HUES64 (cell line): ENCODE measurements around the gene GGTLC1.
"Not testable (repeated sequence)": the region's sequence is repeated elsewhere in the genome, so short reads cannot be mapped to it uniquely, and the experiment has no call there.

Source experiments
- H3K27ac ChIP-seq: 2 replicates; pipeline ENCODE4 v1.7.0; 2013; ENCODE audit warnings: low read depth, low read length, inconsistent platforms
- H3K27me3 ChIP-seq: 2 replicates; pipeline ENCODE4 v1.6.1; 2013; ENCODE audit warnings: mild to moderate bottlenecking, low read length; ENCODE audit not compliant: insufficient read depth
- H3K36me3 ChIP-seq: 2 replicates; pipeline ENCODE4 v1.6.1; 2013; ENCODE audit warnings: mild to moderate bottlenecking, low read length; ENCODE audit not compliant: insufficient read depth
- H3K4me1 ChIP-seq: 2 replicates; pipeline ENCODE4 v1.6.1; 2013; ENCODE audit warnings: mild to moderate bottlenecking, low read length, moderate library complexity; ENCODE audit not compliant: insufficient read depth
- H3K4me3 ChIP-seq: 2 replicates; pipeline ENCODE4 v1.5.1; 2013; ENCODE audit warnings: mild to moderate bottlenecking, low read length, moderate library complexity
- H3K9ac ChIP-seq: 2 replicates; pipeline ENCODE4 v1.6.1; 2013; ENCODE audit warnings: mild to moderate bottlenecking, low read depth, low read length
- H3K9me3 ChIP-seq: 2 replicates; pipeline ENCODE4 v1.6.1; 2013; ENCODE audit warnings: low read depth, low read length; ENCODE audit not compliant: insufficient read depth
- WGBS: fragments of 150-250, 120-280 bp; methylation state at CpG from one replicate; pipeline ENCODE4 v1.1.7; 2013; ENCODE audit warnings: missing lambda C conversion rate; 5-methylcytosine and 5-hydroxymethylcytosine counted together

GGTLC1 gene

DNA sequence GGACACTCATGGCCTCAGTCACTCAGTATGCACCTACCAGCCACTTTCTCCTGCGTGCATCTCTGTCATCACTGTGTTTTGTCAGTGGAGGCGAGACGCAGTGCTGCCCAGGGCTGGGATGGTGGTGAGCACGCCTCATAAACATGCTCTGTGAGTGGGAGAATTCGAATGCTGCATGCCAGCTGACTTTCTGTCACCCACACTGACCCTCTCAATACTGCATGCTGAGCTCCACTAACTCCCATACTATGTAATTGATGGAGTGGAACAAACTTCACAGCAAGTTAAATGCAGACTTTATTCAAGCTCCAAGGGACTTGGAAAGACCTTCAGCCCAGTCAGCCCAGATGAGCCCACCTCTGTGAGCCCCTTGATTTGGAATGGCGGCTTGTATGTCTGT is 22.7 kb upstream of the GGTLC1 start:
- Histone ChIP-seq H3K9ac (no peak overlapping the region), H3K4me3 (no peak overlapping the region), H3K27me3 (no peaks in the 10 kb centered on the region), H3K4me1 (no peaks in the 10 kb centered on the region), H3K27ac (no peak overlapping the region), H3K36me3 (no peaks in the 10 kb centered on the region), H3K9me3 (no peaks in the 10 kb centered on the region)
- 85% methylated on average over 6 of the region's 6 CpGs for WGBS

DNA sequence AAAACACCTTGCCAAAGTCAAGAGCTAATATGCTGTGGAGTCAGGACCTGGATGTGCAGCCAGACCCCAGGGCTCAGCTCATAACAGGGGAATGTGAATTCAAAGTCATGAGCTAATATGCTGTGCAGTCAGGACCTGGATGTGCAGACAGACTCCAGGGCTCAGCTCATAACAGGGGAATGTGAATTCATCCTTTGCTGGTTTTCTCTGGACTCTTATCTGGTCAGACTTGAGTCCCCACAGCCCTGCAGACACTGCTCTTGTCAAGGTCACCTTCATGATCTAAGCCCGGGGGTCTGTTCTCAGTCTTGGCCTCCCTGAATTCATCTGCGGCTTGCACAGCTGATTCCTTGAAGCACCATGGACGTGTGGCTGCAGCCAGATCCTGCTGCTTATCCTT is 19.2 kb upstream of the GGTLC1 start:
- Histone ChIP-seq H3K9me3 (no peaks in the 10 kb centered on the region), H3K4me1 (peaks cover 8% of the 10 kb centered on the region), H3K4me3 (no peak overlapping the region), H3K9ac (no peak overlapping the region), H3K36me3 (no peaks in the 10 kb centered on the region), H3K27me3 (no peaks in the 10 kb centered on the region), H3K27ac (no peak overlapping the region)
- WGBS, result 93% methylated on average over 3 of the region's 3 CpGs

DNA sequence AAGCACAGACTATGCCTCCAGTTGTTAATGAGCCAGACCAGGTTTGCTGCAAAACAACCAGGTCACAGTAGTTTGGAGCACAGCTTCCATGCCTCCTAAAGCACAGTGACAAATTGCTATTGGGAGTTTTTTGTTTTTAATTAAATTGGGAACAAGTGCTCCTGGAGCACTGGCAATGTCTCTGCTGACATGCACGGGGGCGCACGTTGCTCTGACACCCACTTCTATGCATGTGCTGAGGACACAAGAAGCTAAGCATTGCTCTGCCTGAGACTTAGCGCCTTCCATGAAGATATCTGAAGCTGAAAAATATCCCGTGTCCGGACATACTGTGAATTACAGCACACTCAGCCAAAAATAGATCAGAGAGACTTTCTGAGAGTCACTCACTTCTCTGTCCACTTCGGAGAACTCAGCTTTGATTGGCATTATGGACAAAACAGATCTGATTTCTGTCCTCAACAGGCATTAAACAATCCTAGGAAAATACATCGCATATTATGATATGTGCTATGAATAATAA is 18.6 kb upstream of the GGTLC1 start:
- Histone ChIP-seq H3K36me3 (no peaks in the 10 kb centered on the region), H3K27ac (no peak overlapping the region), H3K9ac (no peak overlapping the region), H3K27me3 (no peaks in the 10 kb centered on the region), H3K9me3 (no peaks in the 10 kb centered on the region), H3K4me3 (no peak overlapping the region), H3K4me1 (peaks cover 8% of the 10 kb centered on the region)
- WGBS, result 94% methylated on average over 7 of the region's 8 CpGs

DNA sequence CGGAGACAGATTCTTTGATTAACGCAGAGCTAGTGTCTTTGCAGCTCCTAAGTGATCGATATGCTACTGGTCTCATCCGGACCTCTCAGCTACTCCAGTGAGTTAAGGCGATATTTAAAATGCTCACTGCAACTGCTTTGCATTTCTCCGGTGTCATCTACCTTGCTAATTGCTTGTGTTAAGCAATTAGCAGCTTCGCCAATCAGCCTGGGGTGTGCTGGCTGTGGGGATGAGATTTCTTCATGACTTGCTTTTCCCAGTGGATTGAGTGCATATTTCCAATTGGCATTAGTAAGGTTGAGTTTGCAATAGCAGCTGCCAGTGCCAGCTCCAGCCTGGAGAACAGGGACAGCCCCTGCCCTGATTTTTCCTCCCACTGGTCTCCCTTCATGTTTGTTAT is 18.0 kb upstream of the GGTLC1 start:
- Histone ChIP-seq H3K27ac (no peak overlapping the region), H3K9ac (no peak overlapping the region), H3K9me3 (no peaks in the 10 kb centered on the region), H3K27me3 (no peaks in the 10 kb centered on the region), H3K4me3 (no peak overlapping the region), H3K4me1 (peaks cover 8% of the 10 kb centered on the region), H3K36me3 (no peaks in the 10 kb centered on the region)
- 89% methylated on average over 7 of the region's 7 CpGs for WGBS

DNA sequence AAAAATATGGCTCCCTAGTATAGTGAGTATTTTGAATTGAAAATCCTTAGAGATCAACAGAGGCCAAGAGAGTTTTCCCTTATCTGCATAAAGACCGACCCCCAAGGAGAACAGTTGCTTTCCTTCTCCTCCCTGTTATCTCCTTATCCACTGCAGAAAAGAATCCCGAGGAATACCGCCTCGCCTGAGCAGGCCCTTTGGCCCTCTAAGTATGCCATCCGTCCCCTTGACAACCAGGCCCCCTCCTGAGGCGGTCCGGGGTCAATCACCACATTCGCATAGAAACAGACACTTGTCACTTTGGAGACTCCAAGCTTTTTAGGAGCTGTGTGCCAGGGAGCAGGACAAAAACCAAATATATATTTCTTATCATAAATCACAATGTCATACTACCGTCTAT is 15.9 kb upstream of the GGTLC1 start:
- H3K4me3 ChIP-seq, result no peak overlapping the region
- H3K36me3 ChIP-seq, result no peaks in the 10 kb centered on the region
- H3K27ac ChIP-seq, result no peak overlapping the region
- H3K27me3 ChIP-seq, result no peaks in the 10 kb centered on the region
- H3K9ac ChIP-seq, result no peak overlapping the region
- WGBS, result 32% methylated on average over 9 of the region's 9 CpGs
- H3K4me1 ChIP-seq, result peaks cover 8% of the 10 kb centered on the region
- H3K9me3 ChIP-seq, result no peaks in the 10 kb centered on the region

DNA sequence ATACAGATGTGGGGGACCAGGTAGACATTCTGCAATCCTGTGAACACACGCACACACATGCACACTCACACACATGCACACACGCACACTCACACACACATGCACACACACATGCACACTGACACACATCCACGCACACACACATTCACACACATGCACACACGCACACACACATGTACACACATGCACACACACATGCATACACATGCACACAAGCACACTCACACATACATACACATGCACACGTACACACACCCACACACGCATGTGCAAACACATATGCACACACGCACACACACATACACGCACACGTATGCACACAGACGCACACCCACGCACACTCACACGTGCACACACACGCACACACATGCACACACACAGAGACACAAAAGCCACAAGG is 14.3 kb upstream of the GGTLC1 start:
- Histone ChIP-seq H3K9ac (no peak overlapping the region), H3K9me3 (no peaks in the 10 kb centered on the region), H3K27ac (no peak overlapping the region), H3K36me3 (no peaks in the 10 kb centered on the region), H3K27me3 (no peaks in the 10 kb centered on the region), H3K4me1 (peaks cover 8% of the 10 kb centered on the region), H3K4me3 (no peak overlapping the region)
- WGBS, result 94% methylated on average over 13 of the region's 13 CpGs

DNA sequence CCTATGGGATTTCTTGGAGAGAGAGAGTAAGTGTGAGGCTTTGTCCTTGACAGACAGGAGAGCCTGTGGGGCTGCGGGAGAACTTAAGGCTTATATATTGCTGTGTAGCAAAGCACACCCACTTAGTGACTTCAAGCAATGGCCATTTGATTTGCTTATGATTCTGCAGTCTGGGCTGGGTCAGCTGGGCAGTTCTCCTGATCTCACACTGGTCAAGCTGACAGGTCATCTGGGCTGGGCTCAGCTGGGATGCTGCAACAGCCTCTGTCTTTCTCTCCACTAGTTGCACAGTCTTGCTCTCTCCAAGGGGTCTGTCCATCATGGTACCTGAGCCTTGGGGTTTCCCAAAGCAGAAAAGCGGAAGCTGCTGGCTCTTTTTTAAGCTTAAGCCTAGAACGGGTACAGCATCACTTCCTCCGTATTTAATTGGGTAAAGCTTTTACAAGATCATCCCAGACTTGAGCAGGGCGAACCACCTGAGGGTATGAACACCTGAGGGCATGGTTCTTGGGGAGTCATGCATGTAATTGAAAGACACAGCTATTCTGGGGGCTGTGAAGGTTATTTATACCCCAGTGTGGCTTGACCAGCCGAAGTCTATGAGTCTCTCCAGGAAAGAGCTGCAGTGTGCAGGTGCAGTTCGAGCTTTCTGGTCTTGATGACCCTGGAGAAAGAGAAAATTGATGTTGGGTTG is 13.3 kb upstream of the GGTLC1 start:
- Histone ChIP-seq H3K4me3 (no peak overlapping the region), H3K4me1 (peaks cover 8% of the 10 kb centered on the region), H3K27ac (no peak overlapping the region), H3K27me3 (no peaks in the 10 kb centered on the region), H3K9me3 (no peaks in the 10 kb centered on the region), H3K9ac (no peak overlapping the region), H3K36me3 (no peaks in the 10 kb centered on the region)
- WGBS, result 95% methylated on average over 7 of the region's 7 CpGs

DNA sequence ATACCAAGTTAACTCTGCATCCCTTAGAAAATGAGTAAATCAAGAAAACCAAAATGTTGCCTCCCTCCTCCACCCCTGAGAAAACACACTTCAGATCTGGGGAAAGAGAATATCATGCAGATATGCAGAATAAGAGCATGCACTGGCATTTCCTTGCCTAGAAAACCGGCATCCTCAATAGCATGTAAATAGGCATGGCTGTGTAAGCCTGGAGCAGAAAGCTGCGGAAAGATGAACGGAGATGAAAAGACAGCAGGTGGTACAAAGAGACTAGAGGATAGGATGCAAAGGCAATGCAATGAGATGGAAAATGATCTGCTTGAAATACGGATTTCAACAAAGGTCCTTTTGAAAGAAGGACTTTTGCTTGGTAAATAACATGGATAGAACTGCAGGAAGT is 10.3 kb upstream of the GGTLC1 start:
- no peaks in the 10 kb centered on the region for H3K27me3 ChIP-seq
- H3K27ac ChIP-seq, result no peak overlapping the region
- no peaks in the 10 kb centered on the region for H3K36me3 ChIP-seq
- H3K9ac ChIP-seq, result no peak overlapping the region
- H3K4me1 ChIP-seq, result no peaks in the 10 kb centered on the region; the same call in 1 of the 2 replicates
- H3K9me3 ChIP-seq, result no peaks in the 10 kb centered on the region
- WGBS, result 78% methylated on average over 4 of the region's 4 CpGs
- H3K4me3 ChIP-seq, result no peak overlapping the region

DNA sequence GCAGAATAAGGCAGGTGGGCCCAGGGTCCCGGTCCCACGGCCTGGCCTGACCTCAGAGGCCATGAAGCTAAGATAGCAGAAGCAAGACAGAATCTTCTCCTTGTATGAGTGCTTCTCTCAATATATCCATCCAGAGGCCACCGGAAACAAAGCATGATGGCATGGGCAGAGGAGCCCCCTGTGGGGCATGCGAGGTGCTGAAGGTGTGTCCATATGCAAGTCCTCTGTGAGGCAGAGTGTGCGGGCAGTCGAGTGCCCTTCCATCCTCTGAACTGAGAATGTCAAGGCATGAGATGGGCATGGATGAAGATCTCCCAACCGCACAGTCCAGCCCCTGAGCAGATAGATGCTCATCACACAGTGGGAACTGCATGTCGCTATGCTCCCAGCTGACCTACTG is 9.8 kb upstream of the GGTLC1 start:
- H3K4me1 ChIP-seq, result no peaks in the 10 kb centered on the region
- H3K27me3 ChIP-seq, result no peaks in the 10 kb centered on the region
- 92% methylated on average over 8 of the region's 8 CpGs for WGBS
- H3K9me3 ChIP-seq, result no peaks in the 10 kb centered on the region
- H3K4me3 ChIP-seq, result no peak overlapping the region
- no peak overlapping the region for H3K27ac ChIP-seq
- no peaks in the 10 kb centered on the region for H3K36me3 ChIP-seq
- no peak overlapping the region for H3K9ac ChIP-seq

DNA sequence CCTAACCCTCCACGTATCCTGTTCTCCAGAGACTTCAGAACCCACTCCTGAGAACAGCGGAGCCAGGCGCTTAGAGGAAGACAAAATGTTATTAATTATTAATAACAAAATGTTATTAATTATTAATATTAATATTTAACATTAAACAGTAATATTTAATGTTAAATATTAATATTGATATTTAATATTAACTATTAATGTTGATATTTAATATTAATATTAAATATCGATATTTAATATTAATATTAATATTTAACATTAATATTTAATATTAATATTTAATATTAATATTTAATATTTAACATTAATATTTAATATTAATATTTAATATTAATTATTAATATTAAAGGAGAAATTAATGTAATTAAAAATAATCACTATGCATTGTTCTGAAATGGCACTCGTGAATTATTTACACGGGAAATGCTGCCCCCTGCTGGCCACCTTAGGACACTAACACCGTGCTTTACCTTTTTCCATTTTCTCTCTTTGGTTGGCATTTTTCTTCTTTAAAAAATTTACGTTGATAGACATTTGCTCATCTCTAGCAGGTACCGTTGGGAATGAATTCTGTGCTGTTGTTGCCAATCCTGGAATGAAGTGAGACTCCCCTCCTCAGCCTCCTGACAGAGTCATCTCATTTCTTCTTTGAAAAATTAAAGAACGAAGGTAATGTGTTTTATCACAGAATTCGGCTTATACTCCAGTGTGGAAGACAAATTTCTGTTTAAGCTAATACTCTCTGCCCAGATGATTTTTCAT is 7.5 kb upstream of the GGTLC1 start:
- no peaks in the 10 kb centered on the region for H3K27me3 ChIP-seq

DNA sequence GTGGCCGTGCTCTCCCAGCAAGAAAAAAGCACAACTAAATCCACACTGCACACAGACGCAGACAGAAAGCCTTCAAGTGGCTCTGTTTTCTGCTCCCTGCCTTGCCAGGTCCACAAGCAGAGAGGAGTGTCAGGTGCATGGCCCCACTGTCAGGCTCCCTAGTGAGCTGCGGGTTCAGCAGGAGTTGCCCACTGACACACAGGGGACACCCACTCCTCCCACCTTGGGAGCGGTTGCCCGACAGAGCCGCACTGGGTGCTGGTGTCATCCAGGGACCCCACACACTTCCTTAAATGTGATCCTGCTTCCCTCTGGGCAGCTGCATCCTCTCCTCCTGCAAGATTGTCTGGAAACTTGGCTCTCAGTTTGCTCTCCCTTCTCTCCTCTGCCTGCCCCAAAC is 6.7 kb upstream of the GGTLC1 start:
- H3K4me3 ChIP-seq, H3K4me1 ChIP-seq, H3K9ac ChIP-seq, H3K36me3 ChIP-seq, H3K9me3 ChIP-seq, H3K27ac ChIP-seq, H3K27me3 ChIP-seq: not testable (repeated sequence)
- WGBS, result 97% methylated on average over 6 of the region's 6 CpGs

More for the DNA sequence above, 7.5 kb upstream of the GGTLC1 start:
- Histone ChIP-seq H3K27ac (no peak overlapping the region), H3K4me3 (no peak overlapping the region), H3K9me3 (no peaks in the 10 kb centered on the region), H3K4me1 (no peaks in the 10 kb centered on the region), H3K9ac (no peak overlapping the region), H3K36me3 (no peaks in the 10 kb centered on the region)
- 50% methylated on average over 7 of the region's 11 CpGs for WGBS
